ENCODE results near the gene SPIN1.

SPIN1 gene

DNA sequence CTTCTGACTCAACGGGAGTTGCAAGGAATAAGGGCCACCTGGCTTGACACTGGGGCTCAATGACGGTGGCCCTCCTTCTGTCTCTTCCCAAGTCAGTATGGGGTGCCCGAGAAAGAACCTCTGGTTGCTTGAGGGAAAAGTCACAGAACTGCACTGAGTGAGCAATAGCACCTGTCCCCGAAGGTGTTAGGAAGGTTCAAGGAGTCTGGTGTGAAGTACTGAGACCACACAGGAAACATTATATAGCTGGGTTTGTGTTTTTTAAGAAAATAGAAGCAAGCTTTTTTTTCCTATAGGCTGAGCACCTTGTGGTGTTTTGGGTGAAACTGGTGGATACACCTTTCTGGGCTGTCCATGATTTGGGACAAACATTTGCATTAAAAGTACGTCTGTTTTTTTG is 62.9 kb downstream of the SPIN1 start:
- H3K4me2 ChIP-seq, result no peak overlapping the region
- no peak overlapping the region for H2AFZ ChIP-seq (ENCODE audit: low read depth)
- H4K20me1 ChIP-seq (ENCODE audit: insufficient read depth), result no peaks in the 10 kb centered on the region
- H3K36me3 ChIP-seq (ENCODE audit: insufficient read depth), result no peaks in the 10 kb centered on the region
- no peak overlapping the region for H3K27ac ChIP-seq
- H3K79me2 ChIP-seq (ENCODE audit: insufficient read depth, low read depth), result 0 out of 2 replicates have a peak, but pooled peaks cover 5% of the 10 kb centered on the region
- no peak overlapping the region for H3K9ac ChIP-seq
- peaks cover 10% of the 10 kb centered on the region for H3K4me1 ChIP-seq (ENCODE audit: low read depth, poor library complexity, severe bottlenecking)
- no peak overlapping the region for H3K4me3 ChIP-seq (IDR thresholded peaks at IDR 0.05; ENCODE audit: insufficient read depth, low read depth, low read length)
- H3K27me3 ChIP-seq (ENCODE audit: insufficient read depth, low read depth), result no peaks in the 10 kb centered on the region
- TF ChIP-seq, protein P1, sequence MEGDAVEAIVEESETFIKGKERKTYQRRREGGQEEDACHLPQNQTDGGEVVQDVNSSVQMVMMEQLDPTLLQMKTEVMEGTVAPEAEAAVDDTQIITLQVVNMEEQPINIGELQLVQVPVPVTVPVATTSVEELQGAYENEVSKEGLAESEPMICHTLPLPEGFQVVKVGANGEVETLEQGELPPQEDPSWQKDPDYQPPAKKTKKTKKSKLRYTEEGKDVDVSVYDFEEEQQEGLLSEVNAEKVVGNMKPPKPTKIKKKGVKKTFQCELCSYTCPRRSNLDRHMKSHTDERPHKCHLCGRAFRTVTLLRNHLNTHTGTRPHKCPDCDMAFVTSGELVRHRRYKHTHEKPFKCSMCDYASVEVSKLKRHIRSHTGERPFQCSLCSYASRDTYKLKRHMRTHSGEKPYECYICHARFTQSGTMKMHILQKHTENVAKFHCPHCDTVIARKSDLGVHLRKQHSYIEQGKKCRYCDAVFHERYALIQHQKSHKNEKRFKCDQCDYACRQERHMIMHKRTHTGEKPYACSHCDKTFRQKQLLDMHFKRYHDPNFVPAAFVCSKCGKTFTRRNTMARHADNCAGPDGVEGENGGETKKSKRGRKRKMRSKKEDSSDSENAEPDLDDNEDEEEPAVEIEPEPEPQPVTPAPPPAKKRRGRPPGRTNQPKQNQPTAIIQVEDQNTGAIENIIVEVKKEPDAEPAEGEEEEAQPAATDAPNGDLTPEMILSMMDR (conservative IDR thresholded peaks at IDR 0.05; ENCODE audit: low read depth, low read length), result no peak

DNA sequence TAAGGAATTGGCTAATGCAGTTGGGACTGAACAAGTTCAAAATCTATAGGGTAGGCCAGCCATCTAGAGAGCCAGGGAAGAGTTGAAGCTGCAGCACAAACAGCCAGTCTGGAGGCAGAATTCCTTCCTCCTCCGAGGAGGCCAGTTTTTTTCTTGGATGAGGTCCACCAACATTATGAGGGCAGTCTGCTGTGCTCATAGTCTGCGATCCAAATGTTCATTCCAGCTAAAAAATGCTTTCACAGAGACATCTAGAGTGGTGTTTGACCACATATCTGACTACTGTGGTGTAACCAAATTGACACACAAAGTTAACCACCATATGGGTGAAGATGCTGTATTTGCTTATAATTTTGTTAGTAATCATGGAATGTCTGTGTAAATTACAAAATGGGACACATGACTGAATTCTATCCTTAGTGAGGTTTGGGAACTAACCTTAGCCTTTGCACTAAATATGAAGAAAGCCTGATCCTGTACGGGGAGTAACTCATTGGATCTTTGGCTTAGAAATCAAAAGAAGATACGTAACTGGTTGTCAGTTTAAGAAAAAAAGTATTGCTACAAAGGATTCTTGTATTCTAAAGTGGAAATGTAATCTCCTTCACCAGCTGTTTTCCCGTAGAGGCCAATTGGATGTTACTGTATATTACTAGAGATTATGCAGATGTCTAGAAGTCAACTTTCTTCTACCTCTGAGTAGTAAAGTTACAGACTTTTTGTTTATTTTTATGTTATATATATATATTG is 70.6 kb downstream of the SPIN1 start:
- H3K27me3 ChIP-seq (ENCODE audit: insufficient read depth, low read depth), result no peaks in the 10 kb centered on the region
- TF ChIP-seq, protein P1 (conservative IDR thresholded peaks at IDR 0.05; ENCODE audit: low read depth, low read length), result no peak
- H3K79me2 ChIP-seq (ENCODE audit: insufficient read depth, low read depth), result no peaks in the 10 kb centered on the region
- no peaks in the 10 kb centered on the region for H3K4me1 ChIP-seq (ENCODE audit: low read depth, poor library complexity, severe bottlenecking)
- no peak overlapping the region for H3K9ac ChIP-seq
- H4K20me1 ChIP-seq (ENCODE audit: insufficient read depth), result no peaks in the 10 kb centered on the region
- no peak overlapping the region for H3K4me3 ChIP-seq (IDR thresholded peaks at IDR 0.05; ENCODE audit: insufficient read depth, low read depth, low read length)
- no peak overlapping the region for H2AFZ ChIP-seq (ENCODE audit: low read depth)
- H3K36me3 ChIP-seq (ENCODE audit: insufficient read depth), result no peaks in the 10 kb centered on the region
- no peak overlapping the region for H3K27ac ChIP-seq
- no peak overlapping the region for H3K4me2 ChIP-seq

DNA sequence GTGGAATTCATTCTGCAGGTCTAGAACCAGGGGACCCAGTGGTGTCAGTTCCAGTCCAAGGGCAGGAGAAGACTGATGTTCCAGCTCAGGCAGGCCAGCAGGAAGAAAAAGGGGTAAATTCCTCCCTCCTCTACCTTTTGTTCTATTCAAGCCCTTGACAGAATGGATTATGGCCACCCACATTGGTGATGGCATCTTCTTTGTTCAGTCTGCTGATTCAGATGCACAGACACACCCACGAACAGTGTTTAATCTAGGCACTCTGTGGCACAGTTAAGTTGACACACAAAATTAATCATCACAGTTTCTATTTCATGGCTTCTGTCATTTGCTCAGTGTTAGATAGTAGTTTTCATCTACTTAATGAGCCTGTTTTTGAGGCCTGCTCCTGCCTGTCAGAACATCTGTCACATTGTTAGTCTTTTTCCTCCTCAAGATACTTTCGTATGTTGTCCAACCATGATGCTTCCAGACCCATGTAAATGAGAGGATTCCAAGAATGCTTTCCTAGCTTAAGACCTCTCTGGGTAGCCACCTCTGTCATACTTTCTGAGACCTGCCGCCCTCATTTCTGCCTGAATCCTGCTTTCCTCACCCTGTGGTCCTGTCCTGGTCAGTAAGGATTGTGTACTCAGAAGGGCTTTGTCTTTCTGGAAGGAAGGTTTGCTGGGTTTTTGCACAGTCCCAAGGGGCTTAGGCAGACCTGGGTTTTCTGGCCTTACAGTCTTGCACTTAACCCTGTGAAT is 72.5 kb downstream of the SPIN1 start:
- no peaks in the 10 kb centered on the region for H3K27me3 ChIP-seq (ENCODE audit: insufficient read depth, low read depth)
- H3K4me1 ChIP-seq (ENCODE audit: low read depth, poor library complexity, severe bottlenecking), result no peaks in the 10 kb centered on the region
- no peak overlapping the region for H3K4me3 ChIP-seq (IDR thresholded peaks at IDR 0.05; ENCODE audit: insufficient read depth, low read depth, low read length)
- no peak overlapping the region for H3K27ac ChIP-seq
- no peaks in the 10 kb centered on the region for H3K36me3 ChIP-seq (ENCODE audit: insufficient read depth)
- H3K9ac ChIP-seq, result no peak overlapping the region
- no peaks in the 10 kb centered on the region for H3K79me2 ChIP-seq (ENCODE audit: insufficient read depth, low read depth)
- H2AFZ ChIP-seq (ENCODE audit: low read depth), result no peak overlapping the region
- H4K20me1 ChIP-seq (ENCODE audit: insufficient read depth), result no peaks in the 10 kb centered on the region
- H3K4me2 ChIP-seq, result no peak overlapping the region
- TF ChIP-seq, protein P1 (conservative IDR thresholded peaks at IDR 0.05; ENCODE audit: low read depth, low read length), result no peak

DNA sequence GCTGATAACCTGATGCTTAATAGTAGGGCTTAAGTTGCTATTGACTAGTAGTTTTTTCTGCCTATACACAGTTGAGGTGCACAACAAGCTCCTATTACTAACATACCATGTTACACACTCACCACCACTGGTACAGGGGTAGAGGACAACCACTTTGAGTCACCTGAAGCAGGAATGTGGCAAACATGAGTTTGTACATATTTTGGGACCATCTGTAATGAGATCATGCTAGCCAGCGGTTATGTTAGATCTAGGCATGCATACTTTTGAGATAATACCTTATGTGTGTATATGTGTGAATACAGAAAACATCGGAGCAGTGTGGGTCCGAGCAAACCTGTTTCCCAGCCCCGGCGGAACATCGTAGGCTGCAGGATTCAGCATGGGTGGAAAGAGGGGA is 73.9 kb downstream of the SPIN1 start:
- Histone ChIP-seq H4K20me1 (ENCODE audit: insufficient read depth) (no peaks in the 10 kb centered on the region), H3K4me1 (ENCODE audit: low read depth, poor library complexity, severe bottlenecking) (no peaks in the 10 kb centered on the region), H3K4me3 (IDR thresholded peaks at IDR 0.05; ENCODE audit: insufficient read depth, low read depth, low read length) (no peak overlapping the region), H3K4me2 (no peak overlapping the region), H3K27me3 (ENCODE audit: insufficient read depth, low read depth) (no peaks in the 10 kb centered on the region), H3K36me3 (ENCODE audit: insufficient read depth) (no peaks in the 10 kb centered on the region), H3K27ac (no peak overlapping the region), H3K9ac (no peak overlapping the region), H2AFZ (ENCODE audit: low read depth) (no peak overlapping the region), H3K79me2 (ENCODE audit: insufficient read depth, low read depth) (no peaks in the 10 kb centered on the region)
- TF ChIP-seq, protein P1 (conservative IDR thresholded peaks at IDR 0.05; ENCODE audit: low read depth, low read length), result no peak

Measured in KMS-11 (cell line).